T-helper 22 cell (primary cell): ENCODE measurements around the gene PPP1CA.
"Not testable (repeated sequence)": the region's sequence is repeated elsewhere in the genome, so short reads cannot be mapped to it uniquely, and the experiment has no call there.

Experiments
- DNase-seq: peaks from one replicate; pipeline ENCODE4 v3.0.0-alpha.2; 2020; ENCODE audit warnings: low read depth

Gene PPP1CA

GRCh38 chr11:67434395-67434881, 32.8 kb upstream of the PPP1CA start:
- DNase-seq, result no peak

DNA sequence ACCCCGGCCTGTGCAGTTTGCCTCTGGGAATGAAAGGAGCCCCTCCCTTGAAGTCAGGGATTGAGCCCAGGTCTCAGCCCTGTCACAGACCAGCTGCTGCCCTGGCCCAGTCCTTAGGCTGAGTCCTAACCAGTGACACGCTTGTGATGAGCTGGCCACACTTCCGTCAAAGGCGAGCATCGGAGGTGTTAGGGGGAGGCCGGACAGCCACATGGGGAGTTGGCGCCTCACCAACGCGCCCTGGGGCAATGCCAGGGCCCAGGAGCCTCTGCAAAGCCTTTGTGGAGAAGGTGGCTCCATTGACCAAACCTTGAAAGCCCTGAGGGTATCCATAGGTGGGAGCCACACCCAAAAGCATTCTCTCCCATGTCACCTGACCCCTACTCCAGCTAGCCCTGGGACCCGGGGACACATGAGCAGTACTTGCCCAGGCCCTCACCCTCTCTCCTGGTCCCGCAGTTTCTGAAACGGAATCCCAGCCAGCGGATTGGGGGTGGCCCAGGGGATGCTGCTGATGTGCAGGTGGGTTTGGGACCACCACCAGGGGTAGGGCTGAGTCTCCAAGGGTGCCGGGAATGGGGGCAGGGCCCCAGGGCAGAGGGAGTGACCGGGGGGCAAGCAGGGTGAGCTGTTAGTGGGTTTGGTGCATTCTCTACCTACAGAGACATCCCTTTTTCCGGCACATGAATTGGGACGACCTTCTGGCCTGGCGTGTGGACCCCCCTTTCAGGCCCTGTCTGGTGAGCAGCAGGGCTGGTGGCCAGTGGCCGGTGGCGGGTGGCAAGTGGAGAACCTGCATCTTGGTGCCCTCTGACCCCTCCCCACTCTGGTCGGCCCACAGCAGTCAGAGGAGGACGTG, 32.1 kb upstream of the PPP1CA start:
- DNase-seq, result no peak

DNA sequence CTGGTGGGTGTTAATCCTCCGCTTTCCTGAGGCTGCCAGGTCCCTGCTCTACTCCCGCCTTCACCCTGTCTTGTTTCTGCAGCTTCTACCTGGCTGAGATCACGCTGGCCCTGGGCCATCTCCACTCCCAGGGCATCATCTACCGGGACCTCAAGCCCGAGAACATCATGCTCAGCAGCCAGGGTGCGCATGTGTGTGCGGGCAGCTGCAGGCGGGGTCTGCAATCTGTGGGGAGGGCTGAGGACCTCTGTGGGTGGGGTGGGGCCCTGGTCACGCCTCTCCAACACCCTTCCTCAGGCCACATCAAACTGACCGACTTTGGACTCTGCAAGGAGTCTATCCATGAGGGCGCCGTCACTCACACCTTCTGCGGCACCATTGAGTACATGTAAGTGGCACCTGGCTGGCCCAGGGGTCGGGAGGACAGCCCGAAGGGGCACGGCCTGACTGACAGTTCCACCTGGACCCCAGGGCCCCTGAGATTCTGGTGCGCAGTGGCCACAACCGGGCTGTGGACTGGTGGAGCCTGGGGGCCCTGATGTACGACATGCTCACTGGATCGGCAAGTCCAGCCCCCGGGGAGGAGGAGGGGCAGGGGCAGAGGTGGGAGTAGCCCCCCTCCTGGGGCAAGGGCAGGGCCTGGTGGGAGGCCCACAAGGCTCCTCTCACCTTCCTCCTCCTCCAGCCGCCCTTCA, 31.1 kb upstream of the PPP1CA start:
- no peak for DNase-seq

DNA sequence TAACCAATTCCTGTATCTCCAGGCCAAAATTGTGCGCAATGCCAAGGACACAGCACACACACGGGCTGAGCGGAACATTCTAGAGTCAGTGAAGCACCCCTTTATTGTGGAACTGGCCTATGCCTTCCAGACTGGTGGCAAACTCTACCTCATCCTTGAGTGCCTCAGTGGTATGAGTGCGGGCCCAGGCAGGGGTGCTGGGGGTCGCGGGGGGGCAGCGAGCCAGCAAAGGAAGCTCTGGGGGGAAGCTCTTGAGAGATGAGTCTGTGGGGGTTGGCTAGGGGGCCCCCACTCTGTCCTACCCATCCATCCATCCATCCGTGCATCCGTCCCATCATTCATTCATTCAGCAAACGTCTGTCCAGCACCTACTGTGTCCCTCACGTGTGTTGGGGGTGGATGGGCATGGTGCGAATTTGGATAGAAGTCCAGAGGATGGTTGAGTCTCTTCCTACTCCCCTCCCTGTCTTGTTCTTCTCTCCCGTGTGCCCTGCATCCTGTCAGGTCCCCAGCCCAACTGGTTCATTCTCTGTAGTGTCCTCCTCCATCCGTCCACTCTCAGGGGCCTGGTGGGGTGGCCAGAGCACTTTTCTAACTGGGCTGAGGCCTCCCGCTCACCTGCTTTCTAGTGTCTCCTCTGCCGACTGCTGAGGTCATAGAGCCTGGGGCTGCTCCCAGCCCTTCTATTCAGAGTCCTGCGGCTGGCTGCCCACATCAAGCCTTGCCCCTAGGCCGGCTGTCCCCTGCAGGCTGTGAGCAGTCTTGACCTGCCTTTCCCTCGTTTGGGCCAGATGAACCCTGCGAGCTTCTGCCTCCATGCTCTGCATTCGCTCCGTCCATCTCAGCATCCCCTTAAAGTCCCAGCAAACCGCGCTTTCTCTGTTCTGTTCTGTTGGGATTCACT, 29.9 kb upstream of the PPP1CA start:
- no peak for DNase-seq

GRCh38 chr11:67429722-67430121, 28.1 kb upstream of the PPP1CA start:
- no peak for DNase-seq

- no peak for DNase-seq
Observed at GRCh38 chr11:67429038-67429668, 27.5 kb upstream of the PPP1CA start.

- peak; percentile 97 for DNase-seq
Observed at GRCh38 chr11:67428052-67429001, 26.7 kb upstream of the PPP1CA start, which contains the start of gene RPS6KB2. Gene RPS6KB2 (plus strand): TSS chr11:67428494. CDS start chr11:67428546, 52 bp downstream.

DNA sequence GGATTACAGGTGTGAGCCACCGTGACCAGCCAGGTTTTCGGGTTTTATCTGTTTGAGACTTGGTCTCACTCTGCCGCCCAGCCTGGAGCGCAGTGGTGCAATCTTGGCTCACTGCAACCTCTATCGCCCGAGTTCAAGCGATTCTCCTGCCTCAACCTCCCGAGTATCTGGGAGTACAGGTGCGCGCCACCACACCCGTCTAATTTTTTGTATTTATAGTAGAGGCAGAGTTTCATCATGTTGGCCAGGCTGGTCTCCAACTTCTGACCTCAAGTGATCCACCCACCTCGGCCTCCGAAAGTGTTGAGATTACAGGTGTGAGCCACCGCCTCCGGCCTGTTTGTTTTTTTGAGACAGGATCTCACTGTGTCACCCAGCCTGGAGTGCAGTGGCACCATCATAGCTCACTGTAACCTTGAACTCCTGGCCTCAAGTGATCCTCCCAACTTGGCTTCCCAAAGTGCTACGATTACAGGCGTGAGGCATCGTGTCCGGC, 25.8 kb upstream of the PPP1CA start:
- not testable (repeated sequence) for DNase-seq

GRCh38 chr11:67423891-67424613, 22.4 kb upstream of the PPP1CA start:
- DNase-seq, result no peak

DNA sequence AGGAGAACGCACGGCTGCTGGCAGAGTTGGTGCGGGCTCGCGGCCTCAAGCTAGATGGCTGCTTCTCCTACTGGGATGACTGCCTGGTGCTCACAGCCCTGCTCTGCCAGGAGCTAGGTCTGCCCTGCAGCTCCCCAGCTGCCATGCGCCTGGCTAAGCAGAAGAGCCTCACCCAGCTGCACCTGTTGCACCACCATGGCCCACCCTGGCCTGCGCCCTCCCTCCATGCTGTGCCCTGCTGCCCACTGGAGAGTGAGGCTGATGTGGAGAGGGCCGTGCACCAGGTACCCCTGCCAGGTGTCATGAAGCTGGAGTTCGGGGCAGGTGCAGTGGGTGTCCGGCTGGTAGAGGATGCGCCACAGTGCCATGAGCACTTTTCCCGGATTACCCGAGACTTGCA, 21.8 kb upstream of the PPP1CA start:
- DNase-seq, result no peak

DNA sequence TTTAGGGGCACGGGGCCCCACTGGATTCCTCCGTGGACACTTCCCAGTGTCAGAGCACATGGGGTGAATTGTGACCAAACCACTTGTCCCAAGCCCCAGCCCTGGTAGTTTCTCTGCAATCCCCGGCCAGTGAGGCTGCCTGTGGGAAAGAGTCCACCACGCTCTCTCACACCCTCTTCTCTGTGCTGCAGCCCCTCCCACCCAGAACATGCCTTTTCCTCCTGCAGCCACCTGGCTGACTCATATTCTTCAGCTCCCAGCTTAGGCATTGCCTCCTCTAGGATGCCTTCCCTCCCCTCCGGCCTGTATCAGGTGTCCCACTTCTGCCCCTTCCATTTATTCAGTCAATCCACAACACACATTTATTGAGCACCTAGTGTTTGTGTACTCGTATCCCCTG, 21.2 kb upstream of the PPP1CA start:
- no peak for DNase-seq

GRCh38 chr11:67421430-67422031, 19.9 kb upstream of the PPP1CA start:
- DNase-seq, result no peak

DNA sequence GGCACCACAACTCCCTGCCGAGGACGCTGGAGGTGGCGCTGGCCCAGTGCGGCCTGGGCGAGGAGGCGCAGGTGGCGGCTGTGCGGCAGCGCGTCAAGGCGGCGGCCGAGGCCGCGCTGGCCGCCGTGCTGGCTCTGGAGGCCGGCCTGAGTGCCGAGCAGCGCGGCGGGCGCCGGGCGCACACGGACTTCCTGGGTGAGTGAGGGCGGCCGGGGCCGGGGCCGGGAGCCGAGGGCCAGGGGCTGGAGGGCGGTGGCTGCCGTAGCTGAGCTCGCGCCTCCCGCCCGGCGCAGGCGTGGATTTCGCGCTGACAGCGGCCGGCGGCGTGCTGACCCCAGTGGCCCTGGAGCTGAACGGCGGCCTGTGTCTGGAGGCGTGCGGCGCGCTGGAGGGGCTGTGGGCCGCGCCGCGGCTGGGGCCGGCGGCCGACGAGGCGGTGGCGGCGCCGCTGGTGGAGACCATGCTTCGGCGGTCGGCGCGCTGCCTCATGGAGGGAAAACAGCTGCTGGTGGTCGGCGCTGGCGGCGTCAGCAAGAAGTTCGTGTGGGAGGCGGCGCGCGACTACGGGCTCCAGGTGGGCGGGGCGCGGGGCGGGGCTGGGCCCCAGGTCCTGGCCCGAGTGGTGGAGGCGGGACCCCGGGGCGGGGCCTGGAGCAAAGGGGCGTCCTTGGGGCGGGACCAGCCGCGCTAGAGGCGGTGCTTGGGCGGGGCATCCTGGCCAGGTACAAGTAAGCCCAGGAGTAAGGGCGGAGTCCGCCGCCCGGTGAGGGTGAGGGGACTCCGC, 19.2 kb upstream of the PPP1CA start:
- DNase-seq, result peak; percentile 97

DNA sequence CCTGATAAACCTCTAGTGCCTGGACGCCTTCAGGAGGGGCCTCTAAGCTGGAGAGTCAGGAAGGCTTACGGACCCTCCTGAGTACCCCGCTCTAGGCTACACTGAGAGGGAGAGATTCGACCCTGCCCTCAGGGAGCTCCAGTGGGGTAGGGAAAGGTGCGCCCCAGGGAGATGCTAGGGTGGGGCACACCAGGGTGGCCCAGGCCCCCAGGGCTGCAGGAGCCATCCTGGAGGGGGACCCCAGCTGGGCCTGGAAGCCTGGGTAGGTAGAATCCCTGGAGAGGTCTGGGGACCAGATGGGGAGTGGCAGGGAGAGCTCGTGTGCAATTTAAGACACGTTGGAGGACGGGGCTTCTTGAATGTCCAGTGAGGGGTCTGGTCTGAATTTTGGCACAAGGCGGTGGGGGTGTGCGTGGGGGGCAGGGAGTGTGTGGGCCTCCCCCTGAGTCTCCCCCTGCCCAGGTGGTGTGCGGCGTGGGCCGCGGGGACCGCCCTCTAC, 18.5 kb upstream of the PPP1CA start:
- DNase-seq, result no peak

- no peak for DNase-seq
Observed at GRCh38 chr11:67419325-67420049, 17.8 kb upstream of the PPP1CA start.

DNA sequence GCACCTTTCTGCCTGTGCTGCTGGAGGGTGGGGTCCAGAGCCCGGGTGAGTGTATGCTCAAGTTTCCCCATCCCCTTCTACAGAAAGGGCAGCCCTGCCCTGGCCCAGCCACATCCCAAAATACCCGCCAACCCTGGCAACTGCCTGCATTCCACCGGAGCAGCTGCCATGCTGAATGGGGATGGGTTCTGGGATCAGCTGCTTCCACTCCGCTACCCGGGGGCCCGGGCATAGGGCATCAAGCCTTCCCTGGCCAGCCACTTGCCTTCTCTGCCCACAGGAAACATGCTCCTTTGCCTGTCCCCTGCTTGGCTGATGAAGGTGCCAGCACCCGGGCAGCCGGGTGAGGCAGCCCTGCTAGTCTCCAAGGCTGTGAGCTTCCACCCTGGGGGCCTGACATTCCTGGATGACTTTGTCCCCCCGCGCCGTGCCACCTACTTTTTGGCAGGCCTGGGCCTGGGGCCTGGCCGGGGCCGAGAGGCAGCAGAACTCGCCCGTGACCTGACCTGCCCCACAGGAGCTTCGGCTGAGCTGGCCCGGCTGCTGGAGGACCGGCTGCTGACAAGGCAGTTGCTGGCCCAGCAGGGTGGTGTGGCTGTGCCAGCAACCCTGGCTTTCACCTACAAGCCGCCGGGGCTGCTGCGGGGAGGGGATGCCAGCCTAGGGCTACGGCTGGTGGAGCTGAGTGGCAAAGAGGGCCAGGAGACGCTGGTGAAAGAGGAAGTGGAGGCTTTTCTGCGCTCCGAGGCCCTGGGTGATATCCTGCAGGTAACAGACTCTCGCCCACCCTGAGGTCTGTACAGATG, 17.0 kb upstream of the PPP1CA start:
- DNase-seq, result no peak

DNA sequence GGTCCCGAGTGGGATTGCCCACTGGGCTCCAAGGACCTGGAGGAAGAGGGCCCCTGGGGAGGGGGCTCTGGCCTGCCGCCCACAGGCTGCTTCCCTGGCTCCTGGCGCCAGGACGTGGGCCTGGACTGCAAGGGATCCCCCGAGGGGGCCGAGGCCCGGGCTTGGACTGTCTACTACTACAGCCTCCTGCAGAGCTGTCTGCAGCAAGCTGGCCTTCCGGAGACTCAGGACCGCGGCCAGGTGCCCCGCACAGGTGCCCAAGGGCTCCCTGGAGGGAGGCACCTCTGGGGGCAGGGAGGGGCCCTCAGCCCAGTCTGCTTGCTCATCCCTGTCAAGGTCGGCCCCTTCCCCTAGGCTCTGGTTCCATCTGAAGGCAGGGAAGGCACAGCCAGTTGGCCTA, 15.8 kb upstream of the PPP1CA start:
- DNase-seq, result no peak
